Mesenchymal stem cell (in vitro differentiated cells and primary cell): ENCODE results near the gene DLX1.

Experiments used
- DNase-seq: peaks from one replicate; pipeline ENCODE4 v3.0.0-alpha.2; 2013
- H2AFZ ChIP-seq: one replicate; pipeline ENCODE4 v1.6.1; 2013; ENCODE audit warnings: low read depth, mild to moderate bottlenecking, control low read depth, inconsistent platforms, low read length, moderate library complexity
- H2AK5ac ChIP-seq: 2 replicates; pipeline ENCODE4 v1.6.1; 2013; ENCODE audit warnings: low read length, moderate library complexity, mild to moderate bottlenecking, inconsistent platforms; ENCODE audit not compliant: severe bottlenecking
- H2BK120ac ChIP-seq: one replicate; pipeline ENCODE4 v1.6.1; 2013; ENCODE audit warnings: low read depth, mild to moderate bottlenecking, inconsistent platforms, low read length, moderate library complexity
- H2BK12ac ChIP-seq, 2 experiments: one replicate each; pipeline ENCODE4 v1.6.1; 2013; ENCODE audit warnings: inconsistent platforms in 2 of 2, low read length in 2 of 2, mild to moderate bottlenecking in 2 of 2, moderate library complexity in 2 of 2, control low read depth in 1 of 2
- H2BK15ac ChIP-seq: one replicate; pipeline ENCODE4 v1.6.1; 2013; ENCODE audit warnings: mild to moderate bottlenecking, low read depth, inconsistent platforms; ENCODE audit not compliant: poor library complexity, severe bottlenecking
- H2BK5ac ChIP-seq: 2 replicates; pipeline ENCODE4 v1.6.1; 2013; ENCODE audit warnings: low read depth, mild to moderate bottlenecking, low read length, control low read depth, inconsistent platforms; ENCODE audit not compliant: poor library complexity, severe bottlenecking
- H3K14ac ChIP-seq, 2 experiments: one replicate each; pipeline ENCODE4 v1.6.1; 2013; ENCODE audit warnings: inconsistent platforms in 2 of 2, low read length in 2 of 2, control low read depth in 1 of 2, mild to moderate bottlenecking in 1 of 2, moderate library complexity in 1 of 2
- H3K18ac ChIP-seq, 2 experiments: one replicate each; pipeline ENCODE4 v1.6.1; 2013; ENCODE audit warnings: inconsistent platforms in 2 of 2, low read length in 2 of 2, control low read depth in 1 of 2, low read depth in 1 of 2, mild to moderate bottlenecking in 1 of 2
- H3K23ac ChIP-seq, 2 experiments: one replicate each; pipeline ENCODE4 v1.6.1; 2013; ENCODE audit warnings: inconsistent platforms in 2 of 2, low read length in 2 of 2, mild to moderate bottlenecking in 2 of 2, moderate library complexity in 2 of 2, control low read depth in 1 of 2
- H3K27ac ChIP-seq: 2 replicates; pipeline ENCODE4 v1.5.1; 2013; ENCODE audit warnings: mild to moderate bottlenecking, moderate library complexity, low read length, control low read depth, inconsistent platforms; ENCODE audit not compliant: poor library complexity, severe bottlenecking
- H3K27me3 ChIP-seq, 2 experiments: 2 replicates each; pipeline versions ENCODE4 v1.6.1 to v1.7.0; 2013; ENCODE audit warnings: low read length in 2 of 2, mild to moderate bottlenecking in 2 of 2, moderate library complexity in 2 of 2, control low read depth in 1 of 2, inconsistent platforms in 1 of 2; ENCODE audit not compliant: control insufficient read depth in 1 of 2, insufficient read depth in 1 of 2
- H3K36me3 ChIP-seq, 2 experiments: 2 replicates each; pipeline versions ENCODE4 v1.6.1 to v1.7.0; 2013; ENCODE audit warnings: low read length in 2 of 2, control low read depth in 1 of 2, inconsistent platforms in 1 of 2, low read depth in 1 of 2, mild to moderate bottlenecking in 1 of 2; ENCODE audit not compliant: insufficient read depth in 2 of 2, control insufficient read depth in 1 of 2
- H3K4ac ChIP-seq, 2 experiments: one replicate each; pipeline ENCODE4 v1.6.1; 2013; ENCODE audit warnings: inconsistent platforms in 2 of 2, low read length in 2 of 2, mild to moderate bottlenecking in 2 of 2, moderate library complexity in 2 of 2, control low read depth in 1 of 2, low read depth in 1 of 2
- H3K4me1 ChIP-seq: 2 replicates; pipeline ENCODE4 v1.6.1; 2013; ENCODE audit warnings: low read depth, low read length, control low read depth; ENCODE audit not compliant: control insufficient read depth, insufficient read depth
- H3K4me2 ChIP-seq: 2 replicates; pipeline ENCODE4 v1.6.1; 2013; ENCODE audit warnings: low read length, mild to moderate bottlenecking, inconsistent platforms; ENCODE audit not compliant: poor library complexity, severe bottlenecking
- H3K4me3 ChIP-seq, 2 experiments: 2 replicates each; pipeline versions ENCODE4 v1.5.1 to v1.7.0; 2013; ENCODE audit warnings: low read length in 2 of 2, mild to moderate bottlenecking in 2 of 2, control low read depth in 1 of 2, low read depth in 1 of 2; ENCODE audit not compliant: insufficient read depth in 1 of 2
- H3K79me1 ChIP-seq: replicated peaks from 2 replicates; pipeline ENCODE4 v1.6.1; 2013; ENCODE audit warnings: mild to moderate bottlenecking, control low read depth, low read length, inconsistent platforms; ENCODE audit not compliant: poor library complexity, severe bottlenecking
- H3K9ac ChIP-seq: 2 replicates; pipeline ENCODE4 v1.7.0; 2013; ENCODE audit warnings: mild to moderate bottlenecking, low read length, moderate library complexity
- H3K9me3 ChIP-seq: 2 replicates; pipeline ENCODE4 v1.7.0; 2013; ENCODE audit warnings: mild to moderate bottlenecking, low read length; ENCODE audit not compliant: control insufficient read depth
- H4K8ac ChIP-seq: one replicate; pipeline ENCODE4 v1.6.1; 2013; ENCODE audit warnings: inconsistent platforms, mild to moderate bottlenecking, low read length, moderate library complexity
- H4K91ac ChIP-seq: one replicate; pipeline ENCODE4 v1.6.1; 2013; ENCODE audit warnings: mild to moderate bottlenecking, low read length, inconsistent platforms
- WGBS: methylation state at CpG from one replicate; pipeline ENCODE4 v1.1.7; 2013; ENCODE audit warnings: mixed read lengths; 5-methylcytosine and 5-hydroxymethylcytosine counted together

The DLX1 gene

GRCh38 chr2:172106108-172106961, 21.0 kb downstream of the DLX1 start:
- peaks cover 32% of the 10 kb centered on the region for H3K4me1 ChIP-seq
- peak overlapping the region; percentile 45 for H4K8ac ChIP-seq
- 7% methylated on average over 44 of the region's 44 CpGs for WGBS

GRCh38 chr2:172107690-172108586, 22.6 kb downstream of the DLX1 start:
- no peak overlapping the region for H3K27ac ChIP-seq
- no peak overlapping the region for H3K23ac ChIP-seq

More at GRCh38 chr2:172106108-172106961, 21.0 kb downstream of the DLX1 start:
- Histone ChIP-seq H2AFZ (no peak overlapping the region), H3K27me3 (peaks cover 43 to 69% of the 10 kb centered on the region in 2 experiments), H3K18ac (no peak overlapping the region), H2BK12ac (no peak overlapping the region), H3K9ac (peak overlapping the region; percentile 30), H3K9me3 (no peaks in the 10 kb centered on the region), H3K4me3 (peak overlapping the region; percentile 34 to 72), H4K91ac (no peak overlapping the region), H3K4ac (no peak overlapping the region), H2AK5ac (no peak overlapping the region), H3K14ac (no peak overlapping the region), H3K4me2 (peak overlapping the region; percentile 46), H3K79me1 (no peaks in the 10 kb centered on the region), H2BK15ac (no peak overlapping the region), H2BK120ac (no peak overlapping the region), H3K27ac (no peak overlapping the region), H3K36me3 (no peaks in the 10 kb centered on the region), H3K23ac (peak overlapping the region in 1 of 2 experiments; percentile 62), H2BK5ac (no peak overlapping the region)
- DNase-seq: peak; percentile 57

GRCh38 chr2:172108587-172108930, 23.3 kb downstream of the DLX1 start:
- Histone ChIP-seq H2BK120ac (no peak overlapping the region), H3K4me1 (peaks cover 17% of the 10 kb centered on the region), H3K27me3 (peaks cover 36 to 56% of the 10 kb centered on the region in 2 experiments), H3K36me3 (no peaks in the 10 kb centered on the region), H2BK12ac (no peak overlapping the region), H3K18ac (no peak overlapping the region), H3K23ac (no peak overlapping the region), H2BK15ac (no peak overlapping the region), H3K4ac (no peak overlapping the region), H3K9ac (no peak overlapping the region), H2BK5ac (no peak overlapping the region), H2AK5ac (no peak overlapping the region), H2AFZ (no peak overlapping the region), H3K14ac (no peak overlapping the region), H3K9me3 (no peaks in the 10 kb centered on the region), H3K27ac (no peak overlapping the region), H4K91ac (no peak overlapping the region), H3K79me1 (no peaks in the 10 kb centered on the region), H3K4me3 (no peak overlapping the region), H4K8ac (no peak overlapping the region), H3K4me2 (no peak overlapping the region)
- WGBS: 25% methylated on average over 8 of the region's 8 CpGs
- no peak for DNase-seq

More at GRCh38 chr2:172107690-172108586, 22.6 kb downstream of the DLX1 start:
- Histone ChIP-seq H2BK5ac (no peak overlapping the region), H2BK120ac (no peak overlapping the region), H3K9me3 (no peaks in the 10 kb centered on the region), H3K14ac (no peak overlapping the region), H3K4me3 (peak overlapping the region in 1 of 2 experiments; percentile 39), H2AFZ (no peak overlapping the region), H4K91ac (no peak overlapping the region), H3K9ac (no peak overlapping the region), H3K27me3 (peaks cover 36 to 58% of the 10 kb centered on the region in 2 experiments), H4K8ac (no peak overlapping the region), H3K4ac (no peak overlapping the region), H3K79me1 (no peaks in the 10 kb centered on the region), H3K36me3 (no peaks in the 10 kb centered on the region), H3K4me1 (peaks cover 18% of the 10 kb centered on the region), H2BK12ac (no peak overlapping the region), H3K4me2 (peak overlapping the region; percentile 44), H2AK5ac (no peak overlapping the region), H2BK15ac (no peak overlapping the region), H3K18ac (no peak overlapping the region)
- WGBS: 37% methylated on average over 45 of the region's 51 CpGs
- DNase-seq: no peak
